PC-9 (cell line): ENCODE data around the gene DDX42.

ENCODE experiments used
- EZH2 ChIP-seq: fragments of 200-600 bp; sonication (generic); IDR thresholded peaks from 2 replicates; pipeline ENCODE4 v1.8.0; 2017; ENCODE audit warnings: antibody characterized with exemption, low read depth
- TF ChIP-seq, protein P1 (sequence below): fragments of 200-600 bp; sonication (generic); conservative IDR thresholded peaks from 2 replicates; pipeline ENCODE4 v1.6.1; 2017; ENCODE audit warnings: mixed run types, antibody characterized with exemption, mild to moderate bottlenecking, moderate library complexity

DNA sequence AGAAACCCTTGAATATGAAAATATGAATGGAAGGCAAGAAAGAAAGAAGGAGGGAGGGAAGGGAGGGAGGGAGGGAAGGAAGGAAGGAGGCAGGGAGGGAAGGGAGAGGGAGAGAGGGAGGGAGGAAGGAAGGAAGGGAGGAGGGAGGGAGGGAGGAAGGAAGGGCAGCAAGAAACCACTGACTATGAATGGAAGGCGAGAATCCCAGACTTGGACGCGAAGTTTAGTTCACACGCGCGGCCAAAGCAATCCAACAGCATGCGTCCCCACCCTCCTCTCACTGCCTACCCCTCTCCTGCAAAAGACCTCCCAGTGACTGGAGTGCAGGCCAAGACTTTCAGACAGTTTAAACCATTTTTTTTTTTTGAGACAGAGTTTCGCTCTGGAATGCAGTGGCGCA lies 76.4 kb downstream of the DDX42 start:
- TF ChIP-seq, protein P1, sequence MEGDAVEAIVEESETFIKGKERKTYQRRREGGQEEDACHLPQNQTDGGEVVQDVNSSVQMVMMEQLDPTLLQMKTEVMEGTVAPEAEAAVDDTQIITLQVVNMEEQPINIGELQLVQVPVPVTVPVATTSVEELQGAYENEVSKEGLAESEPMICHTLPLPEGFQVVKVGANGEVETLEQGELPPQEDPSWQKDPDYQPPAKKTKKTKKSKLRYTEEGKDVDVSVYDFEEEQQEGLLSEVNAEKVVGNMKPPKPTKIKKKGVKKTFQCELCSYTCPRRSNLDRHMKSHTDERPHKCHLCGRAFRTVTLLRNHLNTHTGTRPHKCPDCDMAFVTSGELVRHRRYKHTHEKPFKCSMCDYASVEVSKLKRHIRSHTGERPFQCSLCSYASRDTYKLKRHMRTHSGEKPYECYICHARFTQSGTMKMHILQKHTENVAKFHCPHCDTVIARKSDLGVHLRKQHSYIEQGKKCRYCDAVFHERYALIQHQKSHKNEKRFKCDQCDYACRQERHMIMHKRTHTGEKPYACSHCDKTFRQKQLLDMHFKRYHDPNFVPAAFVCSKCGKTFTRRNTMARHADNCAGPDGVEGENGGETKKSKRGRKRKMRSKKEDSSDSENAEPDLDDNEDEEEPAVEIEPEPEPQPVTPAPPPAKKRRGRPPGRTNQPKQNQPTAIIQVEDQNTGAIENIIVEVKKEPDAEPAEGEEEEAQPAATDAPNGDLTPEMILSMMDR: no peak
- TF ChIP-seq EZH2: no peak
